Measurements from ENCODE around the gene FGFR1OP2.

GRCh38 chr12:27005495-27005894 is 67.2 kb downstream of the FGFR1OP2 start:
- TF ChIP-seq CTCF (IDR thresholded peaks at IDR 0.05; ENCODE audit: control extremely low read depth in 1 of 3, insufficient read depth in 1 of 3, low read depth in 1 of 3, low read length in 3 of 3): no peak
- no peak for TF ChIP-seq EP300 (IDR thresholded peaks at IDR 0.05; ENCODE audit: borderline replicate concordance in 1 of 2, low read depth in 2 of 2, low read length in 2 of 2)
- no peak for TF ChIP-seq TAF1 (IDR thresholded peaks at IDR 0.05; ENCODE audit: low read depth, low read length)
- no peak for TF ChIP-seq HDAC6 (IDR thresholded peaks at IDR 0.05; ENCODE audit: low read depth, low read length)
- TF ChIP-seq POLR2AphosphoS5 (IDR thresholded peaks at IDR 0.05; ENCODE audit: low read depth, low read length): no peak
- TF ChIP-seq HDAC2 (IDR thresholded peaks at IDR 0.05; ENCODE audit: borderline replicate concordance in 1 of 2, low read depth in 2 of 2, low read length in 2 of 2): no peak
- TF ChIP-seq YY1 (IDR thresholded peaks at IDR 0.05; ENCODE audit: low read depth, low read length): no peak
- no peak for TF ChIP-seq CHD2 (IDR thresholded peaks at IDR 0.05; ENCODE audit: low read length)
